H1 (cell line): ENCODE data around the gene OR2F2.

Experiments
- BRCA1 ChIP-seq: IDR thresholded peaks from 2 replicates; pipeline ENCODE4 v1.6.1; 2012; ENCODE audit warnings: low read depth, low read length, improper control_type of control experiment
- CBX5 ChIP-seq: fragments of 300-800, 300-1000 bp; sonication (generic); IDR thresholded peaks from 2 replicates; pipeline ENCODE4 v1.7.1; 2016; ENCODE audit warnings: antibody characterized with exemption, low read length, low read depth
- CREB1 ChIP-seq: IDR thresholded peaks from 2 replicates; pipeline ENCODE4 v1.6.1; 2012; ENCODE audit warnings: inconsistent platforms
- EGR1 ChIP-seq: IDR thresholded peaks from 2 replicates; pipeline ENCODE4 v1.6.1; 2011; ENCODE audit warnings: low read depth, low read length, borderline replicate concordance
- EP300 ChIP-seq, 2 experiments: IDR thresholded peaks; 1 replicate in 1 of 2; 2 replicates in 1 of 2; pipeline ENCODE4 v1.6.1; 2011 to 2012; ENCODE audit warnings: low read depth in 2 of 2, low read length in 2 of 2, mild to moderate bottlenecking in 2 of 2, borderline replicate concordance in 1 of 2, inconsistent platforms in 1 of 2, moderate library complexity in 1 of 2
- EZH2 ChIP-seq: fragments of 200-600 bp; sonication (generic); IDR thresholded peaks from 2 replicates; pipeline ENCODE4 v1.7.1; 2012; ENCODE audit warnings: low read depth, mild to moderate bottlenecking, moderate library complexity, low read length, inconsistent platforms; ENCODE audit not compliant: severe bottlenecking
- JUND ChIP-seq: IDR thresholded peaks from 2 replicates; pipeline ENCODE4 v1.6.1; 2011; ENCODE audit warnings: mild to moderate bottlenecking, improper control_type of control experiment, low read length
- NRF1 ChIP-seq: IDR thresholded peaks from 2 replicates; pipeline ENCODE4 v1.6.1; 2011; ENCODE audit warnings: mild to moderate bottlenecking, low read depth, low read length, improper control_type of control experiment
- POLR2A ChIP-seq, 2 experiments: IDR thresholded peaks; 1 replicate in 1 of 2; 2 replicates in 1 of 2; pipeline ENCODE4 v1.6.1; 2011; ENCODE audit warnings: low read depth in 2 of 2, low read length in 2 of 2, mild to moderate bottlenecking in 2 of 2; ENCODE audit errors: control extremely low read depth in 1 of 2
- RXRA ChIP-seq: IDR thresholded peaks from 2 replicates; pipeline ENCODE4 v1.6.1; 2011; ENCODE audit warnings: low read depth, mild to moderate bottlenecking, low read length, moderate library complexity; ENCODE audit not compliant: insufficient read depth
- SP1 ChIP-seq: IDR thresholded peaks from 2 replicates; pipeline ENCODE4 v1.6.1; 2011; ENCODE audit warnings: low read depth, low read length
- YY1 ChIP-seq: IDR thresholded peaks from 2 replicates; pipeline ENCODE4 v1.6.1; 2011; ENCODE audit warnings: low read depth, mild to moderate bottlenecking, low read length
- TF ChIP-seq, protein P1 (sequence below), 3 experiments: IDR thresholded peaks; 1 replicate in 2 of 3; 2 replicates in 1 of 3; pipeline versions ENCODE4 v1.5.1 to v1.6.1; 2011; ENCODE audit warnings: low read length in 3 of 3, mild to moderate bottlenecking in 3 of 3, inconsistent platforms in 2 of 3, low read depth in 1 of 3, moderate library complexity in 1 of 3; ENCODE audit not compliant: insufficient read depth in 1 of 3; ENCODE audit errors: control extremely low read depth in 1 of 3
- TF ChIP-seq, protein P2 (sequence below): IDR thresholded peaks from 2 replicates; pipeline ENCODE4 v1.6.1; 2012; ENCODE audit warnings: inconsistent platforms

- TF ChIP-seq, protein P1, sequence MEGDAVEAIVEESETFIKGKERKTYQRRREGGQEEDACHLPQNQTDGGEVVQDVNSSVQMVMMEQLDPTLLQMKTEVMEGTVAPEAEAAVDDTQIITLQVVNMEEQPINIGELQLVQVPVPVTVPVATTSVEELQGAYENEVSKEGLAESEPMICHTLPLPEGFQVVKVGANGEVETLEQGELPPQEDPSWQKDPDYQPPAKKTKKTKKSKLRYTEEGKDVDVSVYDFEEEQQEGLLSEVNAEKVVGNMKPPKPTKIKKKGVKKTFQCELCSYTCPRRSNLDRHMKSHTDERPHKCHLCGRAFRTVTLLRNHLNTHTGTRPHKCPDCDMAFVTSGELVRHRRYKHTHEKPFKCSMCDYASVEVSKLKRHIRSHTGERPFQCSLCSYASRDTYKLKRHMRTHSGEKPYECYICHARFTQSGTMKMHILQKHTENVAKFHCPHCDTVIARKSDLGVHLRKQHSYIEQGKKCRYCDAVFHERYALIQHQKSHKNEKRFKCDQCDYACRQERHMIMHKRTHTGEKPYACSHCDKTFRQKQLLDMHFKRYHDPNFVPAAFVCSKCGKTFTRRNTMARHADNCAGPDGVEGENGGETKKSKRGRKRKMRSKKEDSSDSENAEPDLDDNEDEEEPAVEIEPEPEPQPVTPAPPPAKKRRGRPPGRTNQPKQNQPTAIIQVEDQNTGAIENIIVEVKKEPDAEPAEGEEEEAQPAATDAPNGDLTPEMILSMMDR (IDR thresholded peaks at IDR 0.05; ENCODE audit: control extremely low read depth in 1 of 3, insufficient read depth in 1 of 3, low read depth in 1 of 3, low read length in 3 of 3): no peak
- TF ChIP-seq EP300 (IDR thresholded peaks at IDR 0.05; ENCODE audit: borderline replicate concordance in 1 of 2, low read depth in 2 of 2, low read length in 2 of 2) (no peak), EZH2 (no peak), SP1 (no peak), RXRA (no peak), EGR1 (no peak), CBX5 (no peak), CREB1 (no peak), POLR2A (IDR thresholded peaks at IDR 0.05; ENCODE audit: control extremely low read depth in 1 of 2, low read depth in 2 of 2, low read length in 2 of 2) (no peak), YY1 (no peak), JUND (no peak), NRF1 (no peak), BRCA1 (no peak)
- TF ChIP-seq, protein P2, sequence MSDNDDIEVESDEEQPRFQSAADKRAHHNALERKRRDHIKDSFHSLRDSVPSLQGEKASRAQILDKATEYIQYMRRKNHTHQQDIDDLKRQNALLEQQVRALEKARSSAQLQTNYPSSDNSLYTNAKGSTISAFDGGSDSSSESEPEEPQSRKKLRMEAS: no peak
These were observed 32.4 kb downstream of the OR2F2 start for GRCh38 chr7:143967398-143967797.
